Coronary artery (tissue), 2 donors: ENCODE results near the gene ITGAD.
A peak's percentile ranks its signal among the peaks of the same experiment; 100 is the strongest.

Experiments
- DNase-seq: peaks from one replicate; pipeline ENCODE4 v3.0.0-alpha.2; 2017; ENCODE audit warnings: low spot score
- H3K27ac ChIP-seq, 2 donors: fragments of 200-600 bp; sonication (generic); one replicate each; pipeline ENCODE4 v1.5.1; 2016 to 2019
- H3K4me3 ChIP-seq: fragments of 200-600 bp; sonication (generic); 2 replicates; pipeline ENCODE4 v1.5.1; 2016; ENCODE audit warnings: mild to moderate bottlenecking, moderate library complexity
- TF ChIP-seq, protein P1 (sequence below): fragments of 200-600 bp; sonication (generic); IDR thresholded peaks from one replicate; pipeline ENCODE4 v1.5.1; 2019; ENCODE audit warnings: antibody characterized with exemption

ITGAD gene

DNA sequence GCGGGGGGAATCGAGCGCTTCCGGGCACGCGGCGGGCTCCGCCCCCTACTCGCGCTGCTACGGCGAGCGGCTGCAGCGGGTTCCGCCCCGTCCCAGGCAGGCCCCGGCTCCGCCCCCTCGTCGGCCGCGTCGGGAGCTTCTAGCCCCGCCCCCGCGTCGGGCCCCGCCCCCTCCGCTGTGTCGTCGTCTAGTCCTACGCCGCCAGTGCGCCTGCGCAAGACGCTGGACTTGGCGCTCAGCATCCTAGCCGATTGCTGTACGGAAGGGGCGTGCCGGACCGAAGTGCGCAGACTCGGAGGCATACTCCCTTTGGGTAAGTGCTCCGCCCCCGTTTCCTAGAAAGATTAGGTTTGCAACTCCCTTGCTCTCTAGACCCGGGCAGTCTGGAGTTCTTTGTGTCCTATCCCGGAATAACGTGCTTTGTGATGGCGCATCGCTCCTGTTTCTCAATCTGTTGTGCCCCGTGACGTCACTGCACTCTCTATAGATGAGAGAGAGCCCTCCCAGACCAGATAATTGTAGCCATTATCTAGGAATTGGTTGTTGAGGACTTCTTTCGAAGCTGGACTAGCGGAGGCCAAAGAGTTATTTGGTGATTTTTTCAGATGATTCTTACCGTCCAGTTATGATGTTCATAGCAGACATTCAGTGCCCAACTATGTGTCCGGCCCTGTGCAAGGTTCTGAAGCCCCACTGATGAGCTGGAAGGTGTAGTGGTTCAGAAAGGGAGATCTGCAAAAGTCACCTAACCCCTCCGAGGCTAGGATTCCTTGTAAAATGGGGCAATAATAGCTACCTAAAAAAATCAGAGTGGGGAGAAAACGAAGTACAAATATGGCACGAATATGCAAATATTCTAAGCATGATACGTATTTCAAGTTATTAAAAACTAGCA, 66.8 kb downstream of the ITGAD start:
- peak overlapping the region; percentile 90 to 98 for H3K27ac ChIP-seq
- TF ChIP-seq, protein P1, sequence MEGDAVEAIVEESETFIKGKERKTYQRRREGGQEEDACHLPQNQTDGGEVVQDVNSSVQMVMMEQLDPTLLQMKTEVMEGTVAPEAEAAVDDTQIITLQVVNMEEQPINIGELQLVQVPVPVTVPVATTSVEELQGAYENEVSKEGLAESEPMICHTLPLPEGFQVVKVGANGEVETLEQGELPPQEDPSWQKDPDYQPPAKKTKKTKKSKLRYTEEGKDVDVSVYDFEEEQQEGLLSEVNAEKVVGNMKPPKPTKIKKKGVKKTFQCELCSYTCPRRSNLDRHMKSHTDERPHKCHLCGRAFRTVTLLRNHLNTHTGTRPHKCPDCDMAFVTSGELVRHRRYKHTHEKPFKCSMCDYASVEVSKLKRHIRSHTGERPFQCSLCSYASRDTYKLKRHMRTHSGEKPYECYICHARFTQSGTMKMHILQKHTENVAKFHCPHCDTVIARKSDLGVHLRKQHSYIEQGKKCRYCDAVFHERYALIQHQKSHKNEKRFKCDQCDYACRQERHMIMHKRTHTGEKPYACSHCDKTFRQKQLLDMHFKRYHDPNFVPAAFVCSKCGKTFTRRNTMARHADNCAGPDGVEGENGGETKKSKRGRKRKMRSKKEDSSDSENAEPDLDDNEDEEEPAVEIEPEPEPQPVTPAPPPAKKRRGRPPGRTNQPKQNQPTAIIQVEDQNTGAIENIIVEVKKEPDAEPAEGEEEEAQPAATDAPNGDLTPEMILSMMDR, result no peak
- peak; percentile 100 for DNase-seq
- peak overlapping the region; percentile 77 for H3K4me3 ChIP-seq

DNA sequence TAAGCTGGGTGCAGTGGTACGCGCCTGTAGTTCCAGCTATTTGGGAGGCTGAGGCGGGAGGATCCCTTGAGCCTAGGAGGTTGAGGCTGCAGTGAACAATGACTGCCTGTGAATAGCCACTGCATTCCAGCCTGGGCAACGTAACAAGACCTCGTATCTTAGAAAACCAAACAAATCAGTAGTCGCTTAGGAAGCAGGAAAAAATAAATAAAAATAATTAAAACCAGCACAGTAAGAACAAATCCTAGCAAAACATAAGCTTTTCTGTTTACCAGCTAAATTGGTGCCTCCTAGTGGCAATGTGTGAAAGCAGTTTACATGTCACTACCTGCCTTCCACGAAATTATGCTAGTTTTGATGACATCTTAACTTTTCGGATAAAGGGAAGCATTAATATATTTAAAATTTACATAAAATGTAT, 67.5 kb downstream of the ITGAD start:
- no peak for DNase-seq
- TF ChIP-seq, protein P1, result peak; percentile 42
- H3K4me3 ChIP-seq, result peak overlapping the region; percentile 77
- H3K27ac ChIP-seq, result peak overlapping the region; percentile 90 to 98

DNA sequence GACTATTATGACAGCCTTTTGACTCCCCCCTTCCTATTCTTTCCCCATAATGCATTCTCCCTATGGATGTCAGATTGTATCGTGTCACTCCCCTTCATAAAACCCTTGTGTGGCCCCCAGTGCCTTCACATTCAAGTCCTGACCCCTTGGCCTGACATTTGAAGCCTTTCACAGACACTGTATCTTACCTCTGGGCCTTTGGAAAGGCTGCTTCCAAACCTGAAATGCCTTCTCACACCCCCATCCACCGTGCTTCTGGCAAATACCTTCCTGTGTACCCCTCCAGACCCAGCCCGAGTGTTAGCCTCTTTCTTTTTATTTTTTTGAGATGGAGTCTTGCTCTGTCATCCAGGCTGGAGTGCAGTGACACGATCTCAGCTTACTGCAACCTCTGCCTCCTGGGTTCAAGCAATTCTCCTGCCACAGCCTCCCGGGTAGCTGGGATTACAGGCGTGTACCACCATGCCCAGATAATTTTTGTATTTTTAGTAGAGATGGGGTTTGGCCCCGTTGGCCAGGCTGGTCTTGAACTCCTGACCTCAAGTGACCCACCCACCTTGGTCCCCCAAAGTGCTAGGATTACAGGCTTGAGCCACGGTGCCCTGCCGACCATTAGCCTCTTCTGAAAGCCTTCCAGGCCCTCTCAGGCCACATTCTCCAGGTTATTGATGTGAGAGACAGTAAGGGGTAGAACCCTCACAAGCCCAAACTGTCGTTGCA, 68.2 kb downstream of the ITGAD start:
- no peak for DNase-seq
- H3K27ac ChIP-seq, result no peak overlapping the region
- TF ChIP-seq, protein P1, result no peak
- no peak overlapping the region for H3K4me3 ChIP-seq

DNA sequence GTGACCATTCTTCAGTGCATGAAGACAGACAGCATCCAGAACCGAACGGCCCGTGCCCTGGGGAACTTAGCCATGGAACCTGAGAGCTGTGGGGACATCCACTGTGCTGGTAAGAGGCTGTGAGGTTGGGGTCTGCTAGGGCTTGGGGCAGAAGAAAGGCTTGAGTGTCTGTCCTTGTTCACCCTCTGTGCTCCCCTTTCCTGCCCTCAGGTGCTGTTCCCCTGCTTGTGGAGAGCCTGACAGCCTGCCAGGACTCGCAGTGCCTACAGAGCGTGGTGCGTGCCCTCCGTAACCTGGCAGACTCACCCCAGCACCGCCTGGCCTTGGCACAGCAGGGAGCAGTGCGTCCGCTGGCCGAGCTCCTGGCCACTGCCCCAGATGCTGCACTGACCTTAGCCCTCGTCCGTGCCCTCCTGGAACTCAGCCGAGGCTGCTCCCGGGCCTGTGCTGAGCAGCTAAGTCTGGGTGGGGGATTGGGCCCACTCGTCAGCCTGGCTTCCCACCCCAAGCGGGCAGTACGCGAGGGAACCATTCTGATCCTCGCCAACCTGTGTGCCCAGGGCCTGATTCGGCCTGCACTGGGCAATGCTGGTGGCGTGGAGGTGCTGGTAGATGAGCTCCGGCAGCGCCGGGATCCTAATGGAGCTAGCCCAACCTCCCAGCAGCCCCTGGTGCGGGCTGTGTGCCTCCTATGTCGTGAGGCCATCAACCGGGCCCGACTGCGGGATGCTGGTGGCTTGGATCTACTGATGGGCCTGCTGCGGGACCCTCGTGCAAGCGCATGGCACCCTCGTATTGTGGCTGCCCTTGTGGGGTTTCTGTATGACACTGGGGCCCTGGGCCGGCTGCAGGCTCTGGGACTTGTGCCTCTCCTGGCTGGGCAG, 69.0 kb downstream of the ITGAD start:
- no peak overlapping the region for H3K4me3 ChIP-seq
- DNase-seq, result no peak

DNA sequence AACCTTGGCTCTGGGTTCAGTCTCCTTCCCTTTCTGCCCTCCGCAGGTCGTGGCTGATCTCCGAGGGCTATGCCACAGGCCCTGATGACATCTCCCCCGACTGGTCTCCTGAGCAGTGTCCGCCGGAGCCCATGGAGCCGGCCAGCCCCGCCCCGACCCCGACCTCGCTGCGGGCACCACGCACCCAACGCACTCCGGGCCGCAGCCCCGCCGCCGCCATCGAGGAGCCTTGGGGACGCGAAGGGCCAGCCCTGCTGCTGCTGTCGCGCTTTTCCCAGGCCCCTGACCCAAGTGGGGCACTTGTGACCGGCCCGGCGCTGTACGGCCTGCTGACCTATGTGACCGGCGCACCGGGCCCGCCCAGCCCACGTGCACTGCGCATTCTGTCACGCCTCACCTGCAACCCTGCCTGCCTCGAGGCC, 71.2 kb downstream of the ITGAD start:
- no peak overlapping the region for H3K27ac ChIP-seq

More for the DNA sequence above, 69.0 kb downstream of the ITGAD start:
- no peak overlapping the region for H3K27ac ChIP-seq
- TF ChIP-seq, protein P1, result no peak

DNA sequence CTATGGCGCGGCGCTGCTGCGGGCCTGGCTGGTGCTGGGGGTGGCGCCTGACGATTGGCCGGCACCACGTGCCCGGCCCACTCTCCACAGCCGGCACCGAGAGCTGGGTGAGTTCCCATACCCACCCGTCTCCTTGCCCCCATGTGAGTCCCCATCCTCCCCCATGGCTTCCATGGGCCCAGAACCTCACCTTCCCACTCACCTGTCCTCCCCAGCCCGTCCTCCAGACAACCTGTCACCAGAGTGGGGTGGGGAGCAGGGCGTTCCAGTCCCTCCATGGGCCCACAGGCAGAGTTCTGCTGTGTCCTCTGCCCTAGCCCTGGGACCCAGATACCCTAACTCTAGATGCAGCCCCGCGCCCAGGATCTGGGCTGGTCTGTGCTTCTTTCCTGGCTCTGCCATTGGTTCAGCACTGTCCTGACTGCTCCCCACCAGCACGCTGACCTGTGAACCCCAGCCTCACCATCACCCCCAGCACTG, 71.7 kb downstream of the ITGAD start:
- DNase-seq, result no peak
- TF ChIP-seq, protein P1, result no peak
- no peak overlapping the region for H3K4me3 ChIP-seq
- no peak overlapping the region for H3K27ac ChIP-seq

More for the DNA sequence above, 71.2 kb downstream of the ITGAD start:
- DNase-seq, result no peak
- H3K4me3 ChIP-seq, result no peak overlapping the region
- TF ChIP-seq, protein P1, result no peak
